ENCODE measurements around the gene CD300H. TPM values are rescaled to one million over a fixed set of nuclear protein-coding genes. Genes with fewer than 3 reads are reported as not detected.
"Not testable (repeated sequence)": the region's sequence is repeated elsewhere in the genome, so short reads cannot be mapped to it uniquely, and the experiment has no call there.

CD300H gene
- total RNA-seq, 1 donor from 2014 or later = not detected

GRCh38 chr17:74582633-74583032 is 15.3 kb upstream of the CD300H start:
- TF ChIP-seq CTCF (IDR thresholded peaks at IDR 0.05; ENCODE audit: insufficient read depth, low read length, severe bottlenecking) = no peak
- H3K4me3 ChIP-seq (ENCODE audit: low read depth, low read length) = no peak overlapping the region
- DNase-seq (ENCODE audit: low read depth) (no peak), FAIRE-seq (no peak)
- no peaks in the 10 kb centered on the region for H3K27me3 ChIP-seq (ENCODE audit: control insufficient read depth, insufficient read depth, low read length)
- H3K36me3 ChIP-seq (ENCODE audit: control insufficient read depth, insufficient read depth, low read length) = no peaks in the 10 kb centered on the region

GRCh38 chr17:74579900-74580299 is 12.6 kb upstream of the CD300H start:
- no peak overlapping the region for H3K4me3 ChIP-seq (ENCODE audit: low read depth, low read length)
- H3K27me3 ChIP-seq (ENCODE audit: control insufficient read depth, insufficient read depth, low read length) = no peaks in the 10 kb centered on the region
- TF ChIP-seq CTCF (IDR thresholded peaks at IDR 0.05; ENCODE audit: insufficient read depth, low read length, severe bottlenecking) = no peak
- no peaks in the 10 kb centered on the region for H3K36me3 ChIP-seq (ENCODE audit: control insufficient read depth, insufficient read depth, low read length)
- no peak for DNase-seq (ENCODE audit: low read depth)
- peak; percentile 7 for FAIRE-seq

GRCh38 chr17:74578979-74579378 is 11.7 kb upstream of the CD300H start:
- FAIRE-seq = no peak
- no peak overlapping the region for H3K4me3 ChIP-seq (ENCODE audit: low read depth, low read length)
- DNase-seq (ENCODE audit: low read depth) = no peak
- H3K36me3 ChIP-seq (ENCODE audit: control insufficient read depth, insufficient read depth, low read length) = no peaks in the 10 kb centered on the region
- no peaks in the 10 kb centered on the region for H3K27me3 ChIP-seq (ENCODE audit: control insufficient read depth, insufficient read depth, low read length)
- no peak for TF ChIP-seq CTCF (IDR thresholded peaks at IDR 0.05; ENCODE audit: insufficient read depth, low read length, severe bottlenecking)

GRCh38 chr17:74574489-74575142 is 7.3 kb upstream of the CD300H start:
- TF ChIP-seq CTCF (IDR thresholded peaks at IDR 0.05; ENCODE audit: insufficient read depth, low read length, severe bottlenecking) = no peak
- Histone ChIP-seq H3K4me3 (ENCODE audit: low read depth, low read length) (no peak overlapping the region), H3K27me3 (ENCODE audit: control insufficient read depth, insufficient read depth, low read length) (no peaks in the 10 kb centered on the region), H3K36me3 (ENCODE audit: control insufficient read depth, insufficient read depth, low read length) (no peaks in the 10 kb centered on the region)
- FAIRE-seq (peak; percentile 93), DNase-seq (ENCODE audit: low read depth) (no peak)

GRCh38 chr17:74573635-74574034 is 6.3 kb upstream of the CD300H start:
- not testable (repeated sequence) for FAIRE-seq; H3K4me3 ChIP-seq (ENCODE audit: low read depth, low read length); DNase-seq (ENCODE audit: low read depth); H3K27me3 ChIP-seq (ENCODE audit: control insufficient read depth, insufficient read depth, low read length); H3K36me3 ChIP-seq (ENCODE audit: control insufficient read depth, insufficient read depth, low read length)

GRCh38 chr17:74573169-74573568 is 5.9 kb upstream of the CD300H start:
- FAIRE-seq = no peak
- no peaks in the 10 kb centered on the region for H3K36me3 ChIP-seq (ENCODE audit: control insufficient read depth, insufficient read depth, low read length)
- no peaks in the 10 kb centered on the region for H3K27me3 ChIP-seq (ENCODE audit: control insufficient read depth, insufficient read depth, low read length)
- H3K4me3 ChIP-seq (ENCODE audit: low read depth, low read length) = no peak overlapping the region
- DNase-seq (ENCODE audit: low read depth) = no peak
- no peak for TF ChIP-seq CTCF (IDR thresholded peaks at IDR 0.05; ENCODE audit: insufficient read depth, low read length, severe bottlenecking)
